Fibroblast of villous mesenchyme (primary cell): ENCODE measurements around the gene YBX1. TPM values are rescaled to one million over a fixed set of nuclear protein-coding genes. Genes with fewer than 3 reads are reported as not detected.

Experiments used
- DNase-seq: peaks from one replicate; pipeline ENCODE4 v3.0.0-alpha.2; 2010; ENCODE audit warnings: low read depth
- H3K4me3 ChIP-seq: 2 replicates; pipeline ENCODE4 v1.5.1; 2011; ENCODE audit warnings: low read depth, mild to moderate bottlenecking, low read length
- CTCF ChIP-seq: IDR thresholded peaks from 2 replicates; pipeline ENCODE4 v1.5.1; 2012; ENCODE audit warnings: low read depth, mild to moderate bottlenecking, low read length; ENCODE audit not compliant: insufficient read depth
- total RNA-seq: library from RNA; depleted of rRNA; stranded (reverse); fragments of >200 nt; gene quantifications from 2 replicates; pipeline ENCODE4 v1.2.3, GENCODE V29; 2012

YBX1 gene
- total RNA-seq, result 557 and 578 TPM in 2 replicates

GRCh38 chr1:42681741-42682483, at the start of gene YBX1:
TSS of gene YBX1 (plus strand) at chr1:42682418. CDS start at chr1:42682566, 148 bp downstream.
- peak; percentile 99 for DNase-seq
- no peak for TF ChIP-seq CTCF
- H3K4me3 ChIP-seq, result peak within 1 kb of the TSS; percentile 92

DNA sequence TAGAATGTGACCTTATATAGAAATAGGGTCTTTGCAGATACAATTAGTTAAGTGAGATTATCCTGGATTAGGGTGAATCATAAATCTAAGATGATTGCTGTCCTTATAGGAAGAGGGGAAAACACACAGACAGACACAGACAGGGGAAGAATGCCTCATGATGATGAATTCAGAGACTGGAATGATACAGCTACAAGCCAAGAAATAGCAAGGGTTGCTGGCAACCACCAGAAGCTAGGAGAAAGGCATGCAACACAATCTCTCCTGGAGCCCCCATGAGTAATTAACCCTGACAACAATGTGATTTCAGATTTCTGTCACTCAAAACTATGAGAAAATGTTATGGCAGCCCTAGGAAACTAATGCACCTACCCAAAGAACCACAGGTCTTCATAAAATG, 43.1 kb upstream of the YBX1 start:
- no peak for TF ChIP-seq CTCF
- H3K4me3 ChIP-seq, result no peak overlapping the region
- no peak for DNase-seq

DNA sequence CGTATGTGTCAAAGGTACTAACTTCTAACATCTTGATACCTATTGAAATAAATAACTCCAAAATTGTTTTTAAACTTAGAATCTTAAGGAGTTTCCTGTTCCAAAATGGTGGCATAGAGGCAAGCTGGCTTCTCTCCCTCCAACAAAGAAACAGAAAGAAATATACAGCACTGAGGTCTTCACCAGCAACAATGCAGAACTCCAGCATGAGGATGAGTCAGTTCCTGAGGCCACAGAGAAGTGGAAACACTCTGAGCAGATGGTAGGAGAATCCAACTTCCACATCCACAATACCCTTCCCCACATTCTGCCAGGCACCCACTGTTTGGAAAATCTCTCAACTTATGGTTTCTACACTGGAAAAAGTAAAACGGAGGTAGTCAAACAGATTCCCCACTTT, 36.2 kb upstream of the YBX1 start:
- no peak for DNase-seq
- H3K4me3 ChIP-seq, result no peak overlapping the region
- no peak for TF ChIP-seq CTCF

DNA sequence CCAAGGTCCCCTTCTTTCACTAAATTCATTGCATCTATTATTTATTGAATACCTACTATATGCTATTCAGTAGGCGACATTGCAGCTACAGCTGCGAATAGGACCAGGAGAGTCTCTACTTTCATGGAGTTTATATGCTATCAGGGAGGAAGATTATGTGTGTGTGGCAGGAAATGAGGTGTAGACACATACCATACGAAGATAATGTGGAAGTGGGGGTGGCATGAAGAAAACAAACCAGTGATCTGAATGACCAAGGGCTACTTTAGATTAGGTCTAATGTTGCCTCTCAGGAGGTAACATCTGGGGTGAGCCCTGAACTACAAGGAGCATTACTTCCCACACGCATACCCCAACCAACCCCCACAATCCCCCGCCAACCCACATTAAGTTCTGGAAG, 25.0 kb upstream of the YBX1 start:
- TF ChIP-seq CTCF, result no peak
- H3K4me3 ChIP-seq, result no peak overlapping the region
- no peak for DNase-seq

GRCh38 chr1:42657981-42658876, 24.0 kb upstream of the YBX1 start, which contains the start of gene PPIH:
TSS of gene PPIH (plus strand) at chr1:42658423. CDS start at chr1:42658447, 24 bp downstream.
- DNase-seq, result peak; percentile 92
- peak within 1 kb of the TSS; percentile 94 for H3K4me3 ChIP-seq
- TF ChIP-seq CTCF, result peak; percentile 19

DNA sequence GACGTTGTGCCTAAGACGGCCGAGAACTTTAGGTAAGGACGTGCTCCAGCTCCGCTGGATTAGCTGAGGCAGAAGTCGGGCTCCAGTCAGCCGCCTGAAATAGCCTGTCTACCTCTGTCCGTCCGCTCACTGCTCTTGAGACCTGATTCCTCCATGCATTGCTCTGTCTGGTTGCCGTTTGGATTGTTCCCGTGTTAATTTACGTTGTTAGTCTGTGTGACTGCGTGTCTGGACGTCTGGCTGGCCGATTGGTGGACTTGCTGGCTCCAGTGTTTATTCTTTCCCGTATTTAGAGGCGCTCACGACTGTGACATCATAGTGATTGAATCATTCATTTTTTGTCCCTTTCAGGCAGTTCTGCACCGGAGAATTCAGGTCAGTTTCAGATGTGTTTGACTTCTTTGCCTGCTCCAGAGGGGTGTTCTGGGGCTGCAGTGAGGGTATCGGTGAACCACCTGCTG, 23.3 kb upstream of the YBX1 start:
- no peak for TF ChIP-seq CTCF
- DNase-seq, result peak; percentile 42
- peak overlapping the region; percentile 94 for H3K4me3 ChIP-seq
